Activated CD4-positive, alpha-beta T cell treated with anti-CD3 and anti-CD28 coated beads for 36 hours (primary cell): ENCODE data around the gene UBE2G2. TPM values are rescaled to one million over a fixed set of nuclear protein-coding genes. Genes with fewer than 3 reads are reported as not detected.
A peak's percentile ranks its signal among the peaks of the same experiment; 100 is the strongest.

Experiments
- ATAC-seq: fragments of 200-7000 bp; cut with Tn5 transposase; one replicate; pipeline ENCODE4 v1.10.0; 2021; ENCODE audit warnings: mild to moderate bottlenecking, moderate library complexity
- CTCF ChIA-PET: fragments of 350-600 bp; sonication (Branson Sonifier 250); formaldehyde crosslinking; loops from one replicate; lab custom pipeline; 2021; ENCODE audit warnings: antibody characterized with exemption; lab: Charles Lee
- POLR2A ChIA-PET: fragments of 350-600 bp; sonication (Branson Sonifier 250); formaldehyde crosslinking; loops from one replicate; lab custom pipeline; 2021; ENCODE audit warnings: antibody characterized with exemption, inconsistent platforms; lab: Charles Lee
- DNase-seq: peaks from one replicate; pipeline ENCODE4 v3.0.0-alpha.2; 2020
- H3K27ac Mint-ChIP-seq: one replicate; pipeline ENCODE4 v1.8.0; 2021; ENCODE audit warnings: mixed read lengths
- H3K27me3 Mint-ChIP-seq: one replicate; pipeline ENCODE4 v1.8.0; 2021; ENCODE audit warnings: mixed read lengths
- H3K36me3 Mint-ChIP-seq: one replicate; pipeline ENCODE4 v1.8.0; 2021; ENCODE audit warnings: low read depth, mixed read lengths
- H3K4me1 Mint-ChIP-seq: one replicate; pipeline ENCODE4 v1.8.0; 2021; ENCODE audit warnings: mixed read lengths
- H3K4me3 Mint-ChIP-seq: one replicate; pipeline ENCODE4 v1.8.0; 2021; ENCODE audit warnings: mild to moderate bottlenecking, moderate library complexity, mixed read lengths
- H3K9me3 Mint-ChIP-seq: one replicate; pipeline ENCODE4 v1.8.0; 2021; ENCODE audit warnings: low read depth, mixed read lengths
- intact Hi-C, 2 experiments: fragments of 100-400 bp; cut with DNase I in 1 of 2; cut with micrococcal nuclease in 1 of 2; formaldehyde crosslinking; loops; one replicate each; pipeline versions ENCODE4 v1.14.2 to v1.15.1; 2022 to 2024; cut with DNase I, micrococcal nuclease
- total RNA-seq, 2 experiments: library from RNA; stranded (reverse); gene quantifications; one replicate each; pipeline ENCODE4 v1.2.3, GENCODE V29; 2021

The UBE2G2 gene
- total RNA-seq, 2 experiments from 2014 or later = 103 to 121 TPM

GRCh38 chr21:44845418-44846223, 44.0 kb upstream of the UBE2G2 start:
- H3K9me3 Mint-ChIP-seq = no peaks in the 10 kb centered on the region
- ATAC-seq (peak; percentile 86), DNase-seq (peak; percentile 81)
- CTCF ChIA-PET = interaction anchor here (0.7 to 2.2 kb wide), 3 partner anchors 40 to 52 kb away, joined by 3 to 11 read pairs (median 5); partner anchors contain the start of gene UBE2G2
- POLR2A ChIA-PET = interaction anchor here (1.0 kb wide), 1 partner anchor 45 kb away, joined by 4 read pairs; no protein-coding TSS in a partner anchor
- peaks cover 7% of the 10 kb centered on the region for H3K4me1 Mint-ChIP-seq
- H3K4me3 Mint-ChIP-seq = peak overlapping the region; percentile 64
- intact Hi-C loops = loop anchor here (1.0 to 2.0 kb wide), 5 partner anchors 27 to 79 kb away; partner anchors contain the start of genes UBE2G2 (in 2 of the 2), PTTG1IP (in 1 of the 2) and SUMO3 (in 1 of the 2)
- peak overlapping the region; percentile 51 for H3K27ac Mint-ChIP-seq
- H3K27me3 Mint-ChIP-seq = no peaks in the 10 kb centered on the region
- peaks cover 9% of the 10 kb centered on the region for H3K36me3 Mint-ChIP-seq

DNA sequence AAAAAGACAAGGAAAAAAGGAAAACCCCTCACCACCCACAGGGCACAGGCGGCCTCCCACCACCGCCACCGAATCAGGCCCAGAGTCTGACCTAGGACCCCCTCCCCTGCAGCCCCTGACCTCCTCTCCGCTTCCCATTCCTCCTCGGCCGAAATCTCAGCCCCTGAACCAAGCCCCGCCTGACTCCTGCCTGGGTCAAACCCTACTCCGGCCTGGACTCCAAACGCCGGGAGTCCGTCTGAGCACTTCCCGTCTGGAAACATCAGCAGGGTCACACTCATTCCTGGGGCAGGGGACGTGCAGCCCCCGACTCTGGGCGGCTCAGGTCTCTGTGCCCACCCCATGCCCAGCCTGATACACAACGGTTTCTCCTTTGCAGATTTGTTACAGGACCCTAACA, 42.6 kb upstream of the UBE2G2 start:
- ChIA-PET POLR2A (interaction anchor here (0.5 kb wide), 1 partner anchor 29 kb away, joined by 6 read pairs; the partner anchor contains the start of gene PTTG1IP), CTCF (no interaction called here)
- ATAC-seq (no peak), DNase-seq (no peak)
- intact Hi-C loops = no loop called here
- Mint-ChIP-seq H3K27me3 (no peaks in the 10 kb centered on the region), H3K36me3 (peaks cover 2% of the 10 kb centered on the region), H3K4me1 (peaks cover 7% of the 10 kb centered on the region), H3K9me3 (no peaks in the 10 kb centered on the region), H3K4me3 (no peak overlapping the region), H3K27ac (no peak overlapping the region)

- DNase-seq = no peak
- CTCF ChIA-PET = no interaction called here
- no peaks in the 10 kb centered on the region for H3K36me3 Mint-ChIP-seq
- H3K9me3 Mint-ChIP-seq = no peaks in the 10 kb centered on the region
- POLR2A ChIA-PET = no interaction called here
- H3K4me1 Mint-ChIP-seq = peaks cover 7% of the 10 kb centered on the region
- H3K4me3 Mint-ChIP-seq = no peak overlapping the region
- no peak overlapping the region for H3K27ac Mint-ChIP-seq
- no peaks in the 10 kb centered on the region for H3K27me3 Mint-ChIP-seq
- no peak for ATAC-seq
- intact Hi-C loops = no loop called here
Measured at GRCh38 chr21:44842721-44843445, 41.3 kb upstream of the UBE2G2 start.

- ChIA-PET POLR2A (no interaction called here), CTCF (no interaction called here)
- DNase-seq (no peak), ATAC-seq (no peak)
- H3K36me3 Mint-ChIP-seq = no peaks in the 10 kb centered on the region
- no peak overlapping the region for H3K4me3 Mint-ChIP-seq
- H3K9me3 Mint-ChIP-seq = no peaks in the 10 kb centered on the region
- peaks cover 7% of the 10 kb centered on the region for H3K4me1 Mint-ChIP-seq
- H3K27ac Mint-ChIP-seq = no peak overlapping the region
- no peaks in the 10 kb centered on the region for H3K27me3 Mint-ChIP-seq
- intact Hi-C loops = no loop called here
Measured at GRCh38 chr21:44842087-44842486, 40.5 kb upstream of the UBE2G2 start.

- H3K36me3 Mint-ChIP-seq = no peaks in the 10 kb centered on the region
- ChIA-PET CTCF (no interaction called here), POLR2A (no interaction called here)
Measured at GRCh38 chr21:44840771-44841170, 39.2 kb upstream of the UBE2G2 start.

DNA sequence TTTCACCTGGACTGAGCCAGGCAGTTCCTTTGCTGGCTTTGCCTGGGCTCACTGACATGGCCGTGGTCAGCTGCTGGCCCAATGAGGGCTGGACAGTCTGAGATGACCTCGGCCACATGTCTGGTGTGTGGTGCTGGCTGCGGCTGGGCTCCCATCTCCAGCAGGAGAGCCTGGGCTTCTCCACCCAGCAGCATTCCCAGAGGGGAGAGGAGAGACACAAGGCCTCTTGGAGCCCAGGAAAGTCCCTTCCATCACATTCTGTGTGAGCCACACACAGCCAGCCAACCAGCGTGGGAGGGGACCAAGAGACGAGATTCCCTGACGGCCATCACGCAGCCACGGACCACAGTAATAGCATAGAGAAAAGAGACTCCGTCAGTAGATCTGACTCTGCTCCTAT, 37.3 kb upstream of the UBE2G2 start:
- ChIA-PET CTCF (no interaction called here), POLR2A (no interaction called here)
- no peak overlapping the region for H3K27ac Mint-ChIP-seq
- no peak for DNase-seq
- no peaks in the 10 kb centered on the region for H3K9me3 Mint-ChIP-seq
- H3K4me3 Mint-ChIP-seq = no peak overlapping the region
- no peaks in the 10 kb centered on the region for H3K36me3 Mint-ChIP-seq
- no peaks in the 10 kb centered on the region for H3K27me3 Mint-ChIP-seq
- no peak for ATAC-seq
- intact Hi-C loops = no loop called here
- no peaks in the 10 kb centered on the region for H3K4me1 Mint-ChIP-seq

More at GRCh38 chr21:44840771-44841170, 39.2 kb upstream of the UBE2G2 start:
- intact Hi-C loops = no loop called here
- H3K4me1 Mint-ChIP-seq = no peaks in the 10 kb centered on the region
- no peak overlapping the region for H3K4me3 Mint-ChIP-seq
- DNase-seq = no peak
- no peak overlapping the region for H3K27ac Mint-ChIP-seq
- ATAC-seq = no peak
- H3K27me3 Mint-ChIP-seq = no peaks in the 10 kb centered on the region
- no peaks in the 10 kb centered on the region for H3K9me3 Mint-ChIP-seq

DNA sequence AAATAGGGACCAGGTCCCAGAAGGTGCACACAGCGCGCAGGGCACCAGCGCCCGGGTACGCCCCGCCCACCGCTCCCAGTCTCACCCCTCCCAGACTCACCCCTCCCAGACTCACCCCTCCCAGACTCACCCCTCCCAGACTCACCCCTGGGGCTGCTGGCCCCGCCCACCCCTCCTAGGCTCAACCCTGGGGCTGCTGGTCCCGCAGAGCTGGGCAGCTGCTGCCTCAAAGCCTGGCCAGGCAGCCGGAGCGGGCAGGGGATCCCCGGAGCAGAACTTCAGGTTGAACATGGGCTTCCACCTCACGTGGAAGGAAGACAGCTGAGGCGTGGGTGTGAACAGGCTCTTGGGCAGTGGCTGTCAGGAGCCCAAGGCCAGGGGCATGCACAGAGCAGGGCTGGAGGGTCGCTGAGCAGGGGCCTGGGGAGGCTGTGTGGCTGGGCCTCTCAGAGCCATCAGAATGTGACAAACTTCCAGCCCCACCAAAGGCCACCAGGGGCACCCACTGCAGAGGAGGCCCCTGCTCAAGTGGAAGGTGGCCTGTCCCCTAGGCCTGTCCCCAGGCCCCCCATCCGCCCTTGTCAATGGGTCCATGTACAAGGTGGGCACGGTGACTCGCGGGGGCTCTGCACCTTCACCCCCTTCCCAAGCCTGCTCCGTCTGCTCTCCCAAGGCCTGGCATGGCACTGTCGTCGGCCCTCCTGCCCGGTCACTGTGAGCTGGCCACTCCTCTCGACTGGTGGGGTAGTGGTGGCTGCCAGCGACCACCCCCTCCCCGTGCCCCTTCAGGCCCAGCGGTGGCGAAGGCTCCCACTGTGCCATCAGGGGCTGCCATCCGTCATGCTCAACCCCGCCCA, 36.6 kb upstream of the UBE2G2 start:
- no peaks in the 10 kb centered on the region for H3K9me3 Mint-ChIP-seq

GRCh38 chr21:44837537-44837936, 35.9 kb upstream of the UBE2G2 start:
- DNase-seq (no peak), ATAC-seq (no peak)
- POLR2A ChIA-PET = no interaction called here
- H3K4me3 Mint-ChIP-seq = no peak overlapping the region
- no peaks in the 10 kb centered on the region for H3K36me3 Mint-ChIP-seq
- intact Hi-C loops = no loop called here
- H3K27me3 Mint-ChIP-seq = no peaks in the 10 kb centered on the region
- H3K27ac Mint-ChIP-seq = no peak overlapping the region
- H3K4me1 Mint-ChIP-seq = no peaks in the 10 kb centered on the region
- H3K9me3 Mint-ChIP-seq = no peaks in the 10 kb centered on the region
- CTCF ChIA-PET = no interaction called here

More for the DNA sequence above, 36.6 kb upstream of the UBE2G2 start:
- CTCF ChIA-PET = no interaction called here
- H3K4me1 Mint-ChIP-seq = no peaks in the 10 kb centered on the region
- H3K36me3 Mint-ChIP-seq = no peaks in the 10 kb centered on the region
- H3K4me3 Mint-ChIP-seq = no peak overlapping the region
- no peaks in the 10 kb centered on the region for H3K27me3 Mint-ChIP-seq
- DNase-seq = no peak
- intact Hi-C loops = no loop called here
- POLR2A ChIA-PET = no interaction called here
- no peak for ATAC-seq
- no peak overlapping the region for H3K27ac Mint-ChIP-seq

DNA sequence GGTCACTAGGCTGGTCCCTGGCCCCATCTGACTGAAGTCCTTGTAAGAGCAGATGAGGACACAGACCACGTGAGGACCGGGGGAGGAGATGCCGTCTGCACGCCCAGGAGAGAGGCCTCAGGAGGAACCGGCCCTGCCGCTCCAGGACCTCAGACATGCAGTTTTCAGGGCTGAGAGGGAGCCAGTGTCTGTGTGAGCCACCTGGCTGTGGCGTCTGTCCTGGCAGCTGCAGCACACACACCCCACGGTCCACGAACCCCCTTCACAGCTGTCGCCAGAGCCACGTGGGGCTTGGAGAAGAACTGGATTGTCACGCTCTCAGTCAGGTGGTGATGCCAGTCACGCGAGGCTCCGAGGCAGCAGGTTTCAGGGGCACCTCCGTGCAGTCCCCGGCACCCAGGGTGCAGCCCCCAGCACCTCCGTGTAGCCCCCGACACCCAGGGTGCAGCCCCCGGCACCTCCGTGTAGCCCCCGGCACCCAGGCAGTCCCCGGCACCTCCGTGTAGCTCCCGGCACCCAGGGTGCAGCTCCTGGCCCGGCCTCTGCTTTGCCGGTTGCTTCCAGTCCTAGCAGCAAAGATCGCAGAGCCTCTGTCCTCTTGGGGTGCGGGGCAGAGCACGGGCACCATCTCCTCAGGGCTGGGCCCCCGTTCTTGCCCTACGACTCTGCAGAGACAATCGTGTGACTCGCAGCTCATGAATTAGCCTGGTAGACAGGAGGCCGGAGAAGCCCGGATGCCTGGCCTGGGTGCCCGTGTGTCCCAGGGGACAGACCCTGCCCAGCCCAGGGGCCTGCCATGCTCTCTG, 35.2 kb upstream of the UBE2G2 start:
- Mint-ChIP-seq H3K36me3 (no peaks in the 10 kb centered on the region), H3K9me3 (no peaks in the 10 kb centered on the region), H3K27me3 (no peaks in the 10 kb centered on the region), H3K4me1 (no peaks in the 10 kb centered on the region), H3K27ac (no peak overlapping the region), H3K4me3 (no peak overlapping the region)
- POLR2A ChIA-PET = no interaction called here
- intact Hi-C loops = no loop called here
- DNase-seq = no peak
- no peak for ATAC-seq
- CTCF ChIA-PET = no interaction called here

GRCh38 chr21:44836349-44836665, 34.7 kb upstream of the UBE2G2 start:
- H3K27me3 Mint-ChIP-seq = no peaks in the 10 kb centered on the region
- CTCF ChIA-PET = no interaction called here
- POLR2A ChIA-PET = no interaction called here
- ATAC-seq (no peak), DNase-seq (no peak)
- H3K27ac Mint-ChIP-seq = no peak overlapping the region
- intact Hi-C loops = no loop called here
- H3K9me3 Mint-ChIP-seq = no peaks in the 10 kb centered on the region
- H3K36me3 Mint-ChIP-seq = no peaks in the 10 kb centered on the region
- no peak overlapping the region for H3K4me3 Mint-ChIP-seq
- H3K4me1 Mint-ChIP-seq = peaks cover 1% of the 10 kb centered on the region

GRCh38 chr21:44835647-44835973, 34.0 kb upstream of the UBE2G2 start:
- POLR2A ChIA-PET = no interaction called here
- peaks cover 7% of the 10 kb centered on the region for H3K4me1 Mint-ChIP-seq
- H3K27ac Mint-ChIP-seq = no peak overlapping the region
- no peaks in the 10 kb centered on the region for H3K27me3 Mint-ChIP-seq
- no peaks in the 10 kb centered on the region for H3K36me3 Mint-ChIP-seq
- intact Hi-C loops = no loop called here
- DNase-seq = no peak
- no peak for ATAC-seq
- no peaks in the 10 kb centered on the region for H3K9me3 Mint-ChIP-seq
- no peak overlapping the region for H3K4me3 Mint-ChIP-seq
- CTCF ChIA-PET = no interaction called here
